ENCODE results near the gene CDC26.

DNA sequence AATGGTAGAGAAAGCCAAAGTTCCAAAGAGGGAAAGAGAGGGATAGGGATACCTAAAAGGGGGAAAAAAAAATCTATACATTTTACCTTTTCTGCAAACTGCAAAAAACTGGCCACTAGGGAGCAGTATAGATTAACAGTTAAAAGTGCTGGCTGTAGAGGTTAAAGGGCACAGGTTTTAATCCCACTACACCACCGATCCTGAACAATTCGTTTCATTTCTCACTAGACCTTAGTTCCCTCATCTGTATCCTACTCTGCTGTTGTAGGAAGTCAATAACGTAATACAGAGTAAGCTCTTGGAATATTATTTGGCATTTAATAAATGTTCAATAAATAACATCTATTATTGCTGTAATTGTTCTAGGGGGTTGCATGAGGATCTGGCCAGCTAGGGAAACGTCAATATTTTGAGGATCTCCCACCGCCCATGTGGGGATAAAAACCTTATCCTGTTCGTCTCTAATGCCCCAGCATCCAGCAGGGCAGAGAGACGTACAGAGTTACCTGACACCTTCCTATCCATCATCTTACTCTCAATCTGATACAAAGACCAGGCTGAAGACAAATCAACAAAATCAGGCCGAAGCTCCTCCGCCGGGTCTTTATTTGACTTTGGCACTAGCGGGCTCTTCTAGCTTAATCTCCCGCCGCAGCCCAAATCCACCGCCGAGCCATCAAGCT is 757 bp downstream of the CDC26 start:
- TF ChIP-seq, protein P1, sequence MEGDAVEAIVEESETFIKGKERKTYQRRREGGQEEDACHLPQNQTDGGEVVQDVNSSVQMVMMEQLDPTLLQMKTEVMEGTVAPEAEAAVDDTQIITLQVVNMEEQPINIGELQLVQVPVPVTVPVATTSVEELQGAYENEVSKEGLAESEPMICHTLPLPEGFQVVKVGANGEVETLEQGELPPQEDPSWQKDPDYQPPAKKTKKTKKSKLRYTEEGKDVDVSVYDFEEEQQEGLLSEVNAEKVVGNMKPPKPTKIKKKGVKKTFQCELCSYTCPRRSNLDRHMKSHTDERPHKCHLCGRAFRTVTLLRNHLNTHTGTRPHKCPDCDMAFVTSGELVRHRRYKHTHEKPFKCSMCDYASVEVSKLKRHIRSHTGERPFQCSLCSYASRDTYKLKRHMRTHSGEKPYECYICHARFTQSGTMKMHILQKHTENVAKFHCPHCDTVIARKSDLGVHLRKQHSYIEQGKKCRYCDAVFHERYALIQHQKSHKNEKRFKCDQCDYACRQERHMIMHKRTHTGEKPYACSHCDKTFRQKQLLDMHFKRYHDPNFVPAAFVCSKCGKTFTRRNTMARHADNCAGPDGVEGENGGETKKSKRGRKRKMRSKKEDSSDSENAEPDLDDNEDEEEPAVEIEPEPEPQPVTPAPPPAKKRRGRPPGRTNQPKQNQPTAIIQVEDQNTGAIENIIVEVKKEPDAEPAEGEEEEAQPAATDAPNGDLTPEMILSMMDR (IDR thresholded peaks at IDR 0.05 in 2 of 3, conservative IDR thresholded peaks at IDR 0.05 in 1 of 3; ENCODE audit: borderline replicate concordance in 1 of 3, insufficient read depth in 1 of 3, low read depth in 2 of 3, low read length in 2 of 3) = peak; percentile 52 to 70 (median 55); a peak in 5 of 6 replicates
- TF ChIP-seq EZH2 (IDR thresholded peaks at IDR 0.05) (no peak), EZH2phosphoT487 (IDR thresholded peaks at IDR 0.05; ENCODE audit: borderline replicate concordance) (no peak), RAD21 (IDR thresholded peaks at IDR 0.05; ENCODE audit: low read depth) (peak; percentile 72)
